ENCODE measurements around the gene PDE9A. TPM values are rescaled to one million over a fixed set of nuclear protein-coding genes. Genes with fewer than 3 reads are reported as not detected.

The PDE9A gene
- total RNA-seq, 1 experiment from 2014 or later: 8.4 TPM

DNA sequence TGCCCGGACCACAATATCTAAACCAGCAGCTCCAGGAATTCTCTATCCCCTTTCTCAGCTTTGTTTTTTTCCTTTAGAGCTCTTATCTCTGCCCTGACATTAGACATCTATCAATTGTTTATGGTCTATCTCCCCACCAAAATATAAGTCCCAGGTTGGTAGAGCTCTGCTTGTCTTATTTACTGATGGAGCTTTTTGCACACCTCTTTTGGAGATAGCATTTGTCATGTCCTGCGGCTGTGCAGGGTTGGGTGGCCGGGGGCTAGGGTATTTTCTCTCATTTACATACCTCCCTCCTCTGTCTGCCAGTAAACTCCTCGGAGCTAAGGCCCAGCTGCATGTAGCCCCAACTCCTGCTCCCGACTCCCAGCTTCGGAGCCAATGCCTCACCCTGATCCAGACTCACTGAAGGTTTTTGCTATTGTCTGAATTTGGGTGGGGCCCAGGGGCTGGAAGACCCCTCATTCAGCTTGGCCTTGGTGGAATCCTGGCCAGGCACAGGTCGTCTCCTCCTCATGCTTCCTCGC is 11.1 kb upstream of the PDE9A start:
- POLR2A ChIA-PET (ENCODE audit: unreplicated experiment): no interaction called here
- Histone ChIP-seq H3K27ac (no peak overlapping the region), H3K4me3 (no peak overlapping the region), H3K27me3 (ENCODE audit: insufficient read depth, low read depth) (no peaks in the 10 kb centered on the region), H3K36me3 (ENCODE audit: low read depth) (no peaks in the 10 kb centered on the region), H3K4me2 (no peak overlapping the region), H2AFZ (no peak overlapping the region), H3K9me3 (ENCODE audit: insufficient read depth, low read depth) (no peaks in the 10 kb centered on the region), H3K79me2 (ENCODE audit: low read depth) (no peaks in the 10 kb centered on the region), H3F3A (ENCODE audit: insufficient read depth, low read depth) (no peaks in the 10 kb centered on the region), H3K9me2 (ENCODE audit: insufficient read depth) (no peaks in the 10 kb centered on the region), H3K4me1 (replicated peaks; ENCODE audit: insufficient read depth) (peaks cover 11% of the 10 kb centered on the region), H4K20me1 (ENCODE audit: insufficient read depth) (no peaks in the 10 kb centered on the region)
- DNase-seq: no peak
- TF ChIP-seq EZH2 (IDR thresholded peaks at IDR 0.05; ENCODE audit: low read depth): no peak
- TF ChIP-seq, protein P1, sequence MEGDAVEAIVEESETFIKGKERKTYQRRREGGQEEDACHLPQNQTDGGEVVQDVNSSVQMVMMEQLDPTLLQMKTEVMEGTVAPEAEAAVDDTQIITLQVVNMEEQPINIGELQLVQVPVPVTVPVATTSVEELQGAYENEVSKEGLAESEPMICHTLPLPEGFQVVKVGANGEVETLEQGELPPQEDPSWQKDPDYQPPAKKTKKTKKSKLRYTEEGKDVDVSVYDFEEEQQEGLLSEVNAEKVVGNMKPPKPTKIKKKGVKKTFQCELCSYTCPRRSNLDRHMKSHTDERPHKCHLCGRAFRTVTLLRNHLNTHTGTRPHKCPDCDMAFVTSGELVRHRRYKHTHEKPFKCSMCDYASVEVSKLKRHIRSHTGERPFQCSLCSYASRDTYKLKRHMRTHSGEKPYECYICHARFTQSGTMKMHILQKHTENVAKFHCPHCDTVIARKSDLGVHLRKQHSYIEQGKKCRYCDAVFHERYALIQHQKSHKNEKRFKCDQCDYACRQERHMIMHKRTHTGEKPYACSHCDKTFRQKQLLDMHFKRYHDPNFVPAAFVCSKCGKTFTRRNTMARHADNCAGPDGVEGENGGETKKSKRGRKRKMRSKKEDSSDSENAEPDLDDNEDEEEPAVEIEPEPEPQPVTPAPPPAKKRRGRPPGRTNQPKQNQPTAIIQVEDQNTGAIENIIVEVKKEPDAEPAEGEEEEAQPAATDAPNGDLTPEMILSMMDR (conservative IDR thresholded peaks at IDR 0.05): no peak
- CTCF ChIA-PET: no interaction called here
- intact Hi-C loops (cut with micrococcal nuclease; ENCODE audit: unreplicated experiment): no loop called here
- no TSS peak for BruUV-seq (replicated peaks)

DNA sequence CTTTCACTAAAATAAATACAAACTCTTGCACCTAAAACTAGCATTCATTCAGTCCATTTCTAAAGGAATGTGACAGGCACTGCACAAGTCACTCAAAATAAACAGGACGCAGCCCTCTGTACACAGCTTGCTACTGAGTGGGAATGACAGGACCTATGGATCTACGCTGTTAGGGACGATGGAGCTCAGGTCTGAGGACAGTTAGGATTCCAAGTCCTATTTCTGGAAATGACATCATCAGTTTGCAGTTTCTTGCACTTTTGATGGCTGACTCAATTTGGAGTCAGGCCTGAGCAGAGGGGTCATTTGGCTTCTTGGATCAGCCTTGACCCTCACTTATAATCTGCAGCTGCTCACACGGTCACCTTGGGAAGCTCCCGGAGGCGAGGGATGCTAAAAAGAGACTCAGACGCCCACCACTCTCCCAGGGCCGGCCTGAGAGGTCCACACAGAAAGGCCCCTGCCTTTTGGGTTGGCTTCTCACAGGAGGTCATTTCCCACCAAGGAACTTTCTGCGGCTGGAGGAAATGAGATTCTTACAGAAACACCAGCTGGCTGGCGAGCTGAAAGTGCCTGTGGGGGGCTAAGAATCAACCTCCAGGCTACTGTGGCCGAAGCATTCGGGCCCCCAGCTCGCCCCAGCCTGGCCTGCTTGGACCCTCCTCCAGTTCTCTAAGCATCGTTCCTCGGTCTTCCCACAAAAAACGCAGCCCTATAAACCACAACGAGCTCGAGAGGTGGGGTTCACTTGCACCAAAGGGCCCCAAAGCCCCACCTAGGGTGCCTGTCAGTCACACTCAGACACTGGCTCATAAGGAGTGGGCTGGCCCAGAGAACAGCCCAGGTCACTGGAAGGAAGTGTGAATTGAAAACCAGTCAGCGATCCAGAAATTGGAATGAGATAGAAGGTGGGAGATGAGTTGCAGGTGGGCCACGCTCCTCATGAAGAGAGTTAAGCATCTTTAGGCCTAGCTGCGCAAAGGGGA is 8.9 kb upstream of the PDE9A start:
- Histone ChIP-seq H3K4me2 (no peak overlapping the region), H3K4me3 (no peak overlapping the region), H3K36me3 (ENCODE audit: low read depth) (no peaks in the 10 kb centered on the region), H4K20me1 (ENCODE audit: insufficient read depth) (no peaks in the 10 kb centered on the region), H3K9me2 (ENCODE audit: insufficient read depth) (no peaks in the 10 kb centered on the region), H3F3A (ENCODE audit: insufficient read depth, low read depth) (no peaks in the 10 kb centered on the region), H3K4me1 (replicated peaks; ENCODE audit: insufficient read depth) (peaks cover 11% of the 10 kb centered on the region), H3K27me3 (ENCODE audit: insufficient read depth, low read depth) (no peaks in the 10 kb centered on the region), H3K27ac (no peak overlapping the region), H3K9me3 (ENCODE audit: insufficient read depth, low read depth) (no peaks in the 10 kb centered on the region), H3K79me2 (ENCODE audit: low read depth) (no peaks in the 10 kb centered on the region), H2AFZ (no peak overlapping the region)
- ChIA-PET POLR2A (ENCODE audit: unreplicated experiment) (no interaction called here), CTCF (interaction anchor here (0.6 kb wide), 1 partner anchor 80 kb away, joined by 4 read pairs; no protein-coding TSS in a partner anchor)
- intact Hi-C loops (cut with micrococcal nuclease; ENCODE audit: unreplicated experiment): no loop called here
- no TSS peak for BruUV-seq (replicated peaks)
- DNase-seq: no peak
- TF ChIP-seq, protein P1 (conservative IDR thresholded peaks at IDR 0.05): no peak
- TF ChIP-seq EZH2 (IDR thresholded peaks at IDR 0.05; ENCODE audit: low read depth): no peak

DNA sequence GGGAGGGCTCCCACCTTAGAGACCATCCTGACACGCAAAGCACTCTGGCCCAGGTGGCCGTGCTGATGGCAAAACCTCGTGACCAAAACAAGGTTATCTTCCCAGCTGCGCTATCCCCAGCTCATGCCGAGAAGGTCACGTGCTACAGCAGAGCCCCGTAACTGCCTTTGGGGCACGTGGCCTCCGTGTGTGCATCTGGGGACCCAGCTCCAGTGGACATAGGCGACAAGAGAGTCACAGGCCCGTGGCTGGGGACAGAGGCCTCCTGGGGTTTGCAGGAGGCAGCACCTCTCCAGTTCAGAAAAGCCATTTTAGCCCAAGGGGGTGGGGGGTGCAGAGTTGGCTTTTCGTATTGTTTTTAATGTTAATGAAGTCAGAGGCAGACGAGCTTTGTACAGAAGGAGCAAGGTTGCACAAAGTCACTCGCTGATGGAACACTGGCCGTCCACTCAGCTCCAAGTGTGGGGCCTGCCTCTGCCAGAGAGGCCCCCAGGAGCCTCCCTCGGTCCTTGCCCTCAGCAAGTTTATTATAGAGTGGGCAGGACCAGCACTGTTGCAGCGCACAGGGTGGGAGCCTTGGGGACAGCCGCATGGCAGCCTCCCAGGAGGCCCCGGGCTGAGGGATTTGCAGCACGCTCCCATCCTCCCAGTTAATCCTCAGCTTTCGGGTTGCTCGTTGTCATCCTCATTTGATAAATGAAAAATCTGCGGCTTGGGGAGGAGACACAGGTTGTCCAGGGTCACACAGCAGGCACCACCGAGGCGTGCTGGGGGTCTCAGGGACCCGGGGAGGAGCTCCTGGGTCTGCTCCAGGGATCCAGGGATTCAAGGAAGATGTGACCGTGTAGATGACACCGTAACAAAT is 8.0 kb upstream of the PDE9A start:
- Histone ChIP-seq H3K4me2 (no peak overlapping the region), H3K27me3 (ENCODE audit: insufficient read depth, low read depth) (no peaks in the 10 kb centered on the region), H3K4me3 (no peak overlapping the region), H3K27ac (no peak overlapping the region), H3K9me2 (ENCODE audit: insufficient read depth) (no peaks in the 10 kb centered on the region), H3K9me3 (ENCODE audit: insufficient read depth, low read depth) (no peaks in the 10 kb centered on the region), H4K20me1 (ENCODE audit: insufficient read depth) (no peaks in the 10 kb centered on the region), H3K36me3 (ENCODE audit: low read depth) (no peaks in the 10 kb centered on the region), H3K4me1 (replicated peaks; ENCODE audit: insufficient read depth) (peaks cover 3% of the 10 kb centered on the region; the same call in 1 of the 2 replicates), H3K79me2 (ENCODE audit: low read depth) (no peaks in the 10 kb centered on the region), H2AFZ (no peak overlapping the region), H3F3A (ENCODE audit: insufficient read depth, low read depth) (no peaks in the 10 kb centered on the region)
- POLR2A ChIA-PET (ENCODE audit: unreplicated experiment): no interaction called here
- CTCF ChIA-PET: no interaction called here
- no peak for DNase-seq
- TF ChIP-seq, protein P1 (conservative IDR thresholded peaks at IDR 0.05): no peak
- no peak for TF ChIP-seq EZH2 (IDR thresholded peaks at IDR 0.05; ENCODE audit: low read depth)
- BruUV-seq (replicated peaks): no TSS peak
- intact Hi-C loops (cut with micrococcal nuclease; ENCODE audit: unreplicated experiment): no loop called here
